Nephron (organoid): ENCODE results near the gene PLCE1.

Experiments used
- H3K27ac Mint-ChIP-seq, 3 experiments: 2 replicates each; pipeline ENCODE4 v1.8.0; 2020; ENCODE audit warnings: mixed read lengths in 3 of 3, mild to moderate bottlenecking in 2 of 3, moderate library complexity in 1 of 3
- H3K27me3 Mint-ChIP-seq: 2 replicates; pipeline ENCODE4 v1.8.0; 2021; ENCODE audit warnings: low read depth, mild to moderate bottlenecking, moderate library complexity, mixed read lengths
- H3K36me3 Mint-ChIP-seq: 2 replicates; pipeline ENCODE4 v1.8.0; 2020; ENCODE audit warnings: low read depth, mixed read lengths
- H3K4me1 Mint-ChIP-seq: 2 replicates; pipeline ENCODE4 v1.8.0; 2020; ENCODE audit warnings: mixed read lengths
- H3K4me3 Mint-ChIP-seq, 3 experiments: 2 replicates each; pipeline ENCODE4 v1.8.0; 2020; ENCODE audit warnings: mild to moderate bottlenecking in 3 of 3, mixed read lengths in 3 of 3, moderate library complexity in 2 of 3
- H3K9me3 Mint-ChIP-seq: 2 replicates; pipeline ENCODE4 v1.8.0; 2020; ENCODE audit warnings: mixed read lengths
- TF ChIP-seq, protein P1 (sequence below), 3 experiments: fragments of 200-600 bp; sonication (generic); IDR thresholded peaks; one replicate each; pipeline ENCODE4 v1.5.0; 2021; ENCODE audit warnings: antibody characterized with exemption in 3 of 3; ENCODE audit not compliant: unreplicated experiment in 3 of 3

The PLCE1 gene

DNA sequence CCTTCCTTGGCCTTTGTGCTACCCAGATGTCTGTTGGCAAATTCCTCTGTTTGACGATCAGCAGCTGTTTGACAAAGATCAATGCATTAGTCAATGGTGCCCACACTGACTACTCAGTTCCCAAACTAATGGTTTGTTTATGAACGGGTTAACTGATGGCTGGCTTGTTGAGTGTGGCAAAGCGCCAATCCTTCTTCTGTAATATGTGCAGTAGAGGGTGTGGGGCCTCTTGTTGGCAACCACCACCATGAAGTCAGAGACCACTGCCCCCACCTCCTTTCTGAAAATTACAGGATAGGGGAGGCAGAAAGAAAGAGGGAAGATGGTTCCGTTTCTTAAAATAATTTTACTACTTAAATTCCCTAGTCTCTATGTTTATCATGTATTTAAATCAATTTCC, 2.6 kb upstream of the PLCE1 start:
- H3K27me3 Mint-ChIP-seq = peaks cover 4% of the 10 kb centered on the region
- peak overlapping the region in 2 of 3 experiments; percentile 90 to 94 for H3K27ac Mint-ChIP-seq
- no peaks in the 10 kb centered on the region for H3K9me3 Mint-ChIP-seq
- peaks cover 1% of the 10 kb centered on the region for H3K36me3 Mint-ChIP-seq
- H3K4me1 Mint-ChIP-seq = peaks cover 51% of the 10 kb centered on the region
- H3K4me3 Mint-ChIP-seq = peak overlapping the region in 2 of 3 experiments; percentile 17 to 62
- TF ChIP-seq, protein P1, sequence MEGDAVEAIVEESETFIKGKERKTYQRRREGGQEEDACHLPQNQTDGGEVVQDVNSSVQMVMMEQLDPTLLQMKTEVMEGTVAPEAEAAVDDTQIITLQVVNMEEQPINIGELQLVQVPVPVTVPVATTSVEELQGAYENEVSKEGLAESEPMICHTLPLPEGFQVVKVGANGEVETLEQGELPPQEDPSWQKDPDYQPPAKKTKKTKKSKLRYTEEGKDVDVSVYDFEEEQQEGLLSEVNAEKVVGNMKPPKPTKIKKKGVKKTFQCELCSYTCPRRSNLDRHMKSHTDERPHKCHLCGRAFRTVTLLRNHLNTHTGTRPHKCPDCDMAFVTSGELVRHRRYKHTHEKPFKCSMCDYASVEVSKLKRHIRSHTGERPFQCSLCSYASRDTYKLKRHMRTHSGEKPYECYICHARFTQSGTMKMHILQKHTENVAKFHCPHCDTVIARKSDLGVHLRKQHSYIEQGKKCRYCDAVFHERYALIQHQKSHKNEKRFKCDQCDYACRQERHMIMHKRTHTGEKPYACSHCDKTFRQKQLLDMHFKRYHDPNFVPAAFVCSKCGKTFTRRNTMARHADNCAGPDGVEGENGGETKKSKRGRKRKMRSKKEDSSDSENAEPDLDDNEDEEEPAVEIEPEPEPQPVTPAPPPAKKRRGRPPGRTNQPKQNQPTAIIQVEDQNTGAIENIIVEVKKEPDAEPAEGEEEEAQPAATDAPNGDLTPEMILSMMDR (IDR thresholded peaks at IDR 0.05; ENCODE audit: unreplicated experiment in 3 of 3) = no peak

DNA sequence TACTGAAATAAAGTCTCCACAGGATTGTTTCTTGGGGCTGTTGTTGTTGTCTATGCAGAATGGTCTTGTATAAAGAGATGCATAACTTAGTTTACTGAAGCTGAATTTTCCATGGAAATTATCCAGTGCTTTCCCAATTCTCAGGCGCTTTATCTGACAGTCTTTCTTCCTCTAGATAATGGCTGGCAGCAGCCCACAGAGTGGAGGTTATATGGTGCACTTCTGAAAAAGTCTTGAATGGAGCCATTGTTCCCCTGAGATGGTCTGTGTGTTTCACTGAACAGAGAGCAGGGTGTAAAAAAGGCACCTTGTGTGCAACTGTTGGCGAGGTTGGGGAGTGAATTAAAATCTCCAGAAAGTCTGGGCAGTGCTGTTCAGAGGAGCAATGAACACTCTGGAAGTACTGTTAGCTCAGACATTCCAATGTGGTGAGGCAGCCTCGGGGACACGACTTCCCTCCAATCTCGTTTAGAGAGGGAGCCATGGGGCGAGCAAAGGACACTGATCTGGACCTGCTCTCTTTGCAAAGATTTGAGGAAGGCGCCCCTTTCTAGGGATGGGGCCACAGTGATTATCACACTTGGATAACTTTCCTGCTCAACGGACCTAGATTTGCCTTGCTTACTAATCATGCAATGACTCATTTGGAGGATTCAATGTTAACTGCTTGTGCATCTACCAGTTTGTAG, 2.0 kb upstream of the PLCE1 start:
- Mint-ChIP-seq H3K4me1 (peaks cover 55% of the 10 kb centered on the region), H3K27me3 (peaks cover 4% of the 10 kb centered on the region), H3K9me3 (no peaks in the 10 kb centered on the region), H3K4me3 (peak overlapping the region; percentile 56 to 90 (median 71)), H3K27ac (peak overlapping the region; percentile 82 to 94 (median 90)), H3K36me3 (peaks cover 5% of the 10 kb centered on the region)
- TF ChIP-seq, protein P1 (IDR thresholded peaks at IDR 0.05; ENCODE audit: unreplicated experiment in 3 of 3) = no peak

DNA sequence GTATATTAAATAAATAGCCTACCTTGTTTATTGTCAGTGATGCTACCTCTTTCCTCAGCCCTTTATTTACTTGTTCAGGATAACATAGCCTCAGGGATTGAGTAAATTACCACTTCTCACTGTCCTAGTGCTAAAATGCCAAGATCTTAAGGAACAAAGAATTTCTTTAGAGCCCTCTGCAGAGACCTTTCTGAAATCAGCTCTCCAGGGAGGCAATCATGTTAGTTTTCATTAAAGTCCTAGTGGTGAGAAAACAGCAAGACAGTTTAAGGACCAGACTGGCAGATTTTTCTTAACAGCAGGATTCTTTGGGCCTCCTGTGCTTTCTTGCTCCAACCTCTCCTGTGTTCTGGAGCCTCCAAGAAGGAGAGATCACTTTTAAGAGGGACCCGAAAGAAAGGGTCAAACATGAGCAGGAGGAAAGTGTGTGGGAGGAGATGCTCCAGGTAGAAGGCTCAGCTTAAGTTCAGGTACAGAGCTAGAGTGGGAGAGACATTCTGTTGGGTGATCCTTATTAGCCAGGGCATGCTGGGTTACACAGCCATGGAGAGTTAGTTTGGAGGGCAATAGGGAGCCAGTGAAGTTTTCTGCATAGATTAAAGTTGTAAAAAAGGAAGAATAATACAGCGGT, 1.2 kb upstream of the PLCE1 start:
- Mint-ChIP-seq H3K27me3 (peaks cover 4% of the 10 kb centered on the region), H3K9me3 (no peaks in the 10 kb centered on the region), H3K27ac (peak overlapping the region; percentile 53 to 94 (median 90)), H3K36me3 (peaks cover 5% of the 10 kb centered on the region), H3K4me3 (peak overlapping the region; percentile 83 to 91 (median 90)), H3K4me1 (peaks cover 55% of the 10 kb centered on the region)
- TF ChIP-seq, protein P1 (IDR thresholded peaks at IDR 0.05; ENCODE audit: unreplicated experiment in 3 of 3) = peak in 2 of 3 experiments; percentile 24 to 27

DNA sequence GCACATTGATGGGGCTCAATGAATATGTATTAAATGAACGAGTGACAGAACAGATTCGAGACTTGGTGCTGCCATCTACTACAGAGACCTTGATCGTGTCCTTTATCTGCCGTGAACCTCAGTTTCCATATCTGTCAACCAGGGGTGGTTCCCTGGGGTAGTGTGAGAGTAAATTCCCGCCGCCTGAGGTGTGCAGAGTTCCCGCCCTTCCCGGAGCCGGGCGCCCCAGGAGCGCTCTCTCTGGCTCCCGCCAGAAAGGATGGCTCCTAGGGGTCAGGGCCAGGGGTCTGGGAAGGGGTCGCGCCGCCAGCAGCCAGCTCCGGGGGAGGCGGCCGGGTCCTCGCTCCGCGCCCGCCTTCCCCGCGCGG, 333 bp upstream of the PLCE1 start:
- Mint-ChIP-seq H3K27ac (peak overlapping the region; percentile 53 to 94 (median 90)), H3K9me3 (no peaks in the 10 kb centered on the region), H3K4me3 (peak overlapping the region; percentile 83 to 91 (median 90)), H3K36me3 (peaks cover 10% of the 10 kb centered on the region), H3K27me3 (peaks cover 4% of the 10 kb centered on the region), H3K4me1 (peaks cover 62% of the 10 kb centered on the region)
- TF ChIP-seq, protein P1 (IDR thresholded peaks at IDR 0.05; ENCODE audit: unreplicated experiment in 3 of 3) = no peak

DNA sequence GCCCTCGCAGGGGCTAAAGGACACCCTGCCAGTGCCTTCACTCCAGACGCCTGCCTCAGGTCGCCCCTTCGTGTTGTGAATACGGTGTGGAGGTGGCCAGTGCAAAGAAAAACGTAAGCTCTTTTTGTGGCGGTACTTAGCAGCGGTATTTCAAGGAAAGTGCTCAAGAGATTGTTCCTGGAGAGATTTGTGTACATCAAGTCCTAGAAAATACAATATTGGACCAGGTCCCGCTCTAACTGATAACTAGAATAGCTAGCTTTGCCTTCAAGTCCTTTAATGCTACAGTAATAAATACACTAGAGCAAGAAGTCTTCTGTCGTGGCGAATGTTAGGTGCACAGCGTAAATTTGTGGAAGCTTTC, 689 bp downstream of the PLCE1 start:
- peaks cover 72% of the 10 kb centered on the region for H3K4me1 Mint-ChIP-seq
- H3K9me3 Mint-ChIP-seq = no peaks in the 10 kb centered on the region

More for the DNA sequence above, 689 bp downstream of the PLCE1 start:
- Mint-ChIP-seq H3K36me3 (peaks cover 10% of the 10 kb centered on the region), H3K27me3 (peaks cover 4% of the 10 kb centered on the region), H3K27ac (peak overlapping the region; percentile 52 to 89 (median 76)), H3K4me3 (peak overlapping the region; percentile 81 to 94 (median 92))
- TF ChIP-seq, protein P1 (IDR thresholded peaks at IDR 0.05; ENCODE audit: unreplicated experiment in 3 of 3) = no peak
